SK-N-SH treated with all-trans-retinoic acid at 6 μM for 48 hours (cell line): Measurements from ENCODE around the gene UBASH3B.

Experiments
- ARNTL ChIP-seq: fragments of 450-650 bp; formaldehyde crosslinking; IDR thresholded peaks from 2 replicates; pipeline ENCODE4 v1.5.0; 2020; ENCODE audit warnings: low read depth, mild to moderate bottlenecking, moderate library complexity, borderline replicate concordance
- CSDC2 ChIP-seq: fragments of 250-450 bp; sonication (Bioruptor Pico); IDR thresholded peaks from 2 replicates; pipeline ENCODE4 v1.5.0; 2020; ENCODE audit warnings: mild to moderate bottlenecking, moderate library complexity
- TSHZ2 ChIP-seq: fragments of 250-450 bp; sonication (Bioruptor Pico); IDR thresholded peaks from 2 replicates; pipeline ENCODE4 v1.5.0; 2020; ENCODE audit warnings: mild to moderate bottlenecking, moderate library complexity
- ZFP3 ChIP-seq: fragments of 250-450 bp; sonication (Bioruptor Pico); IDR thresholded peaks from 2 replicates; pipeline ENCODE4 v1.5.0; 2020; ENCODE audit warnings: mild to moderate bottlenecking, moderate library complexity

- TF ChIP-seq CSDC2 (CRISPR knock-in tag) (no peak), ARNTL (no peak), TSHZ2 (CRISPR knock-in tag) (no peak), ZFP3 (CRISPR knock-in tag) (no peak)
These were observed 109.0 kb downstream of the UBASH3B start for GRCh38 chr11:122764371-122765090.
